Fibroblast of skin of left biceps (primary cell): Measurements from ENCODE around the gene SEMA4G.
"Not testable (repeated sequence)": the region's sequence is repeated elsewhere in the genome, so short reads cannot be mapped to it uniquely, and the experiment has no call there.

Experiments used
- DNase-seq, 2 experiments: peaks; one replicate each; pipeline ENCODE4 v3.0.0-alpha.2; 2013; ENCODE audit warnings: low read depth in 2 of 2

Gene SEMA4G

DNA sequence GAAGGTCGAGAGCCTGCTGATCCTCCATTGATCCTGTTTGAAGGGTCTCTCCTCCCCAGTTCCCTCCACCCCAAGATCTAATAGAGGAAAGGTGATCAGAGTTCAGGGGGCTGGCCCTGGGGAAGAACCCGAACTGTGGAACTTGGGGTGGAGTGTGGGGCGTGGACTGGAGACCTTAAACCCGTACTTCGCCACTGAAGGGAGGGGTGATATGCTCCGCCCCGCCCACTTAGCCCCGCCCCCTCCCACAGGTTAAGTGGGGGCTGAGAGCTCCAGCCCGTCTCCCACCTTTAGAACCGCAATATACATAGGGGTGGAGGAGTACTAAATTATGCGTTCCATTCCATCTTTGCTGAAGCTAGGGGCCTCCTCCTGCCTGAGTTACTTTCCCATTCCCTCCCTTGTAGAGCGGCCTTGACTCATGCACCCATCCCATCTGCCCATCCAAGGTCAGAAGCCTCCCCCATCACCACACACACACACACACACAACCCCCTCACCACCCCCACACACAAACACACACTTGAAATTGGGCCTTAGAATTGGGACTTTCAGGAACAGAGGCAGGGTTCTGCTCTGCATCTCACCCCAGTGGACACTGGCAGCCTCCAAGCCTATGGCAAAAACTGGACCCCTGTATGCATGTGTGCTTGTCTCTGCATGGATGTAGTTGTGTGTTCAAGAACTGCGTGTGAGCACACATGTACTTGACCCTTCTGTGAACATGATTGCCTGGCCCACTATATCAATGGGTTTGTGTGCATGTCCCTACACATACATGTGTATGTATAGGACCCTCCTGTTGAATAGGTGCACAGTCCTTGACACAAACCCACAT lies 991 bp downstream of the SEMA4G start:
- DNase-seq = no peak

DNA sequence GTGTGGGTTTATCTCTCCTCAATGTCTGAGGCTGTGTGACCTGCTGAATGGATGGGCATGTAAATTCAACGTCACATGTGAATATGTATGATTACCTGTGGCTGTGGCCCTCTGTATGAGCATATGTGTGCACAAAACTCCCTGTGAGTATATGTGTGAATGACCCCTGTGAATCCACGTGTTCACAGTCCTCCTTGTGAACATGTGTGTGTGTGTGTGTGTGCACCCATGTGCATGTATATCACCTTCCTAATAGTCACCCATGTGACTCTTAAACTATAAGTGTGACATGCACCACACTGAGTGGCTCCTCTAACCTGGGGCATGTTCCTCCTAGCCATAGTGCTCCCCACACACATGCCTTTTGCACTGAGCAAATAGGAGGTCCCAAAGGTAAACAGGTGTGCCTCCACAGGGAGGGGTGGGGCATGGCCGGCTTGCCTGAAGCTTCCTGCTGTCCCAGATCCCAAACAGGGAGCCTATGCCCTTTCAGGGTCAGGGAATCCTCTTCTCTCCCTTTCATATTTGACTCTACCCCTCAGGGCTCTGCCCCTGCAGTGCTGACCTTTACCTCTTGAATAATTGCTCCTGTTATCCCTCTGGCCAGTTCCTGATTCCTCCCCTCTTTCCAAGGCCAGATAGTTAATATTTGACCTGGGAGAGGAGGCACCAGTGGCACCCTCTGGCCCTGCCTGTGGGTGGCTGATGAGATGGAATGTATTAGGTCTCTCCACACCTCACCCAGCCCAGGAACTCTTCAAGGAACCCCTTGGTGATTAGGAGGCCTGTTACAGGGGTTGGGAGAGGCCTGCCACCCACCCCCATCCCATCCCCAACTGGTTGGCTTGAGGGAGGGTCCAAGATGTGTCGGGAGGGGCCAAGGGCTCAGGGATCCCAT lies 1.9 kb downstream of the SEMA4G start:
- DNase-seq = no peak

DNA sequence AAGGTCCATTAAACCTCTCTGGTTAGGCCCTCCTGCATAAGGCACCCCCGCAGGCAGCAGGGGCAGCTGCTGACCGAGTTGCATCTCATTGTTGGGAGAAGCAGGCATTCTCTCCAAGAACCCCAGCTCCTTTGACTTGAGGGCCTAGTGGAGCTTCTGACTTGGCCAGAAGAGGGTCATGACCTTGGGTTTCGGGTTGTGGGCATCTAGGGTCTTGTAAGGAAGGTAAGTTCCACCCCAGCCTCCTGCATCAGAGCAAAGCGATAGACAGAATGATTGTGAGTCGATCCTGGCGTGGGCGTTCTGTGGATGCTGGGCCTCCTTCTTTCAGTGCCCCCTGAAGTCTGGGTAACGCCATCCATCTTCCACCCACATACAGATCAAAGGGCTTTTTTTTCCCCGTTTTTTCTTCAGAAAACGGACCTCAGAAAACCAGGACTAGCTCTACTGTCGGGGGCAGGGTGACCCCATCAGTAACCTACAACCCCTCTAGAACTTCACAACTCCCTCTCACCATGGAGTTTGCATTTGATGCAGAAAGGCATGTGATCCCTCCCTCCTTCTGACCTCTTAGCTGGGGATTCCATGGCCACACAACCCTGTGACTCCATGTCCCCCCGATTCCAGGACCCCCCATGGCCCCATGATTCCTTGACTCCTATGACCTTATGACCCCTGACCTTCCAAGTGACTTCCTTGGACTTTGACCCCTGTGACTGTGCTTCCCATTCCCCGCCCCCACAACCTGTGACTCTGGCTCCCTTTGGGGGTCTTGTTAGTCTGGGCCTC lies 3.0 kb downstream of the SEMA4G start:
- DNase-seq = no peak

DNA sequence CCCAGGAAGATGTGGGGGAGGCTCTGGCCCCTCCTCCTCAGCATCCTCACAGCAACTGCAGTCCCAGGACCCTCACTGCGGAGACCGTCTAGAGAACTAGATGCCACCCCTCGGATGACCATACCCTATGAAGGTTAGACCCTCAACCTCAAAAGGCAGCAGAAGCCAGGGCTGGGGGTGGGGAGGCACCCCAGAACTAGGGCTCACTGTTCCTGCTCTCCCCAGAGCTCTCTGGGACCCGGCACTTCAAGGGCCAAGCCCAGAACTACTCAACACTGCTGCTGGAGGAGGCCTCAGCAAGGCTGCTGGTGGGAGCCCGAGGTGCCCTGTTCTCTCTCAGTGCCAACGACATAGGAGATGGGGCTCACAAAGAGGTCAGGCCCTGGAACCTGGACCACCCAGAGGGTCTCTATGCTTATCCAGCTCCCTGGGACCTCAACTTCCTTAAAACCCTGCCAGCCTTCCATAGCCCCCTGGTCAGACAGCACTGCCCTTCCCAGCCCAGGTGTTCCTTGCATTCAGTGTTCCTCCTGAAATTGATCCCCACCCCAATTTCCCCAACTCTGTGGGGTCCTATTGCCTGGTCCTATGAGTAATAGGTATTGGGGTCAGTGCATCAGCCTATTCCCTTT lies 3.7 kb downstream of the SEMA4G start:
- DNase-seq = no peak

DNA sequence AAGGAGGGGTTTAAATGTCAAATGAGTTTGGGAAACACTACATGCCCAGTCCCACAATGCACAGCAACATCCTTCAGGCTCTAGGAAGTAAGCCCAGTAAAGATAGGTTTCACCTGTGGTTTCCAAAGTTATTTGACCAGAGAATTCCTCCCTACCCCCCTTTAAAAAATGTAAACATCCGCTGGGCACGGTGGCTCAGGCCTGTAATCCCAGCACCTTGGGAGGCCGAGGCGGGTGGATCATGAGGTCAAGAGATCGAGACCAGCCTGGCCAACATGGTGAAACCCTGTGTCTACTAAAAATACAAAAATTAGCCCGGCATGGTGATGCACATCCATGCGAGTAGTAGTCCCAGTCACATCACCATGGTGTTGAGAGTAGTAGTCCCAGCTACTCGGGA lies 6.1 kb downstream of the SEMA4G start:
- DNase-seq = not testable (repeated sequence)

DNA sequence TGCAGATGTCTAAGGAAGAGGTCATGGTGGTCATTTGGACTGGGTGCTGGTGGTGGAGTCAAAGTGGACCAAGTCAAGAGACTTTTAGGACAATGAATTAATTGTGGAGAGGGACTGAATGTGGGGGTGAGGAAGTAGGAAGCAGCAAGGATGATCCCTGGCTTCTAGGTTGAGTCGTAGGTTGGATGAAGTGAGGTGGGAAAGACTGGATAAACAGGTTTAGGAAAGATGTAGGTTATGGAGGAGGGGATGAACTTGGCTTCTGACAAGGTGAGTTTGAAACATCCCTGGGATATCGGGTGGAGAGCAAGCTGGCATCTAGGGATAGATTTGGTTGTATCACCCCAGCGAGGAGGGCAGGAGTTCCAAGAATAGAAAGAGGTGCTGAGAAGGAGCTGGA lies 7.6 kb downstream of the SEMA4G start:
- DNase-seq = no peak

DNA sequence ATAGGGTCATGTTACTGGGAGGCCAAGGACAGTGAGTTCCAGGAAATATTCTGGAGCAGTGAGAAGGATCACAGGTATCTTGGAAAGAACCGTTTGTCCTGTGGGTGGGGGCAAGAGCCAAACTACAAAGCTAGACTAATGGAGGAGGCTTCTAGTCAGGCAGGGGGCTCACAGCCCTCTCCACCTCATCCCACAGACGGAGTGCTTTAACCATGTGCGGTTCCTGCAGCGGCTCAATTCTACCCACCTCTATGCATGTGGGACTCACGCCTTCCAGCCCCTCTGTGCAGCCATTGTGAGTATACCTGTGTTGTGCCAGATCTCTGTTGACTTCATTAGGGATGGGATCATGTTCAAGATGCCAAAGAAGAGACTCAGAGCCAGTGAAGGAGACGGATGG lies 8.1 kb downstream of the SEMA4G start:
- no peak for DNase-seq

DNA sequence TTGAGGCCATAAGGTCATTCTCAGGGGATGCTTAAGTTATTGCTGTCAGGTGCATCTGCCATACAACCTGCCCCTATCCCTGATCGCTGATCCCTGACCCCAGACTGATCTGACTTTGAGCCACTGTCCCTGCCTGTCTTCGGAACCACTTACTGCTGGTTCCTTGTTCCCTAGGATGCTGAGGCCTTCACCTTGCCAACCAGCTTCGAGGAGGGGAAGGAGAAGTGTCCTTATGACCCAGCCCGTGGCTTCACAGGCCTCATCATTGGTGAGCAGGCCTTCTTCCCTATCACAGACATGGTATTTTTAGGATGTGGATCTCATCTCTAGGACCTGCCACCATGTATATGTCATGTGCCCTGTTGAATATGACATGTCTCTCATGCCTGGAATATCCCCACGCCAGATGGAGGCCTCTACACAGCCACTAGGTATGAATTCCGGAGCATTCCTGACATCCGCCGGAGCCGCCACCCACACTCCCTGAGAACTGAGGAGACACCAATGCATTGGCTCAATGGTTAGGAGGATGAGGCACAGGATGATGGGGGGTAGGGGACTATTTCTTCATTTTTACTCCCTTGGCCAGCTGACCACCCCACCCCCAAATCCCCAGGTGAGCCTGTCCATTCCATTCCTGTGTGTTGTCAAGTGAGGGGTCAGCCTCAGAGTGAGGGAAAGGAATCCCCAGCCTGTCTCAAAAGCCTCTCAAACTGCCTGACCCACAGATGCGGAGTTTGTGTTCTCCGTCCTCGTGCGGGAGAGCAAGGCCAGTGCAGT lies 9.0 kb downstream of the SEMA4G start:
- DNase-seq = no peak

DNA sequence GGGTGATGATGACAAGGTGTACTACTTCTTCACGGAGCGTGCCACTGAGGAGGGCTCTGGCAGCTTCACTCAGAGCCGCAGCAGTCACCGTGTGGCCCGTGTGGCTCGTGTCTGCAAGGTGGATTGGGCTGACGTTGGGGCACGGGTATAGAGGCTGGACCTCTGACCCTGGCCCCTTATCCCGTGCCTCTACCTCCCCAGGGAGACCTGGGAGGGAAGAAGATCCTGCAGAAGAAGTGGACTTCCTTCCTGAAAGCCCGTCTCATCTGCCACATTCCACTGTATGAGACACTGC lies 9.5 kb downstream of the SEMA4G start:
- DNase-seq = no peak

DNA sequence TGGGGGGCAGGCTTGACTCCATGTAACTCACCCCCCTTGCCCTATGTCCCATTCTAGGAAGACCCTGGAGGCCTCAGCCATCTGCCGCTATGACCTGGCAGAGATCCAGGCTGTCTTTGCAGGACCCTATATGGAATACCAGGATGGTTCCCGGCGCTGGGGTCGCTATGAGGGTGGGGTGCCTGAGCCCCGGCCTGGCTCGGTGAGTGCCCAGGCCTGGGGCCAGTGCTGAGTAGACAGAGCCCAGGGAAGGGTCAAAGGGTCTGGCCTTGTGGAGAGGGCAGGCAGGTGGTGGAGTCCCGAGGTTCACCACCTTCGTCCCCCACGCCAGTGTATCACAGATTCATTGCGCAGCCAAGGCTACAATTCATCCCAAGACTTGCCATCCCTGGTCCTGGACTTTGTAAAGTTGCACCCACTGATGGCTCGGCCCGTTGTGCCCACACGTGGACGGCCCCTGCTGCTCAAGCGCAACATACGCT lies 10.5 kb downstream of the SEMA4G start:
- no peak for DNase-seq

DNA sequence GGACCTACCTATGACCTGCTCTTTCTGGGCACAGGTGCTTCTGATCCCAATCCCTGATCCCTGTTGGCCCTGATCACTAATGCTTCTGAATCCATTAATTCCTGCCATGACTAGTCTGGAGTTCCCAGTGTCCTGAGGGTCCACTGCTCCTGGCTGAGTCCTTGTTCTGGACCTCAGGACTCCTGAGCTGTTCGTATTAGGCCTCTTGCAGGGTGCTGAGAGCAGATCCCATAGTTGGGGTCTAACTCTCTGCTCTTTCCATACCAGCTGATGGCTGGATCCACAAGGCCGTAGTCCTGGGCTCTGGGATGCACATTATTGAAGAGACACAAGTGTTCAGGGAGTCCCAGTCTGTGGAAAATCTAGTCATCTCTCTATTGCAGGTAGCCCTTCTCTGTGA lies 11.0 kb downstream of the SEMA4G start:
- no peak for DNase-seq

DNA sequence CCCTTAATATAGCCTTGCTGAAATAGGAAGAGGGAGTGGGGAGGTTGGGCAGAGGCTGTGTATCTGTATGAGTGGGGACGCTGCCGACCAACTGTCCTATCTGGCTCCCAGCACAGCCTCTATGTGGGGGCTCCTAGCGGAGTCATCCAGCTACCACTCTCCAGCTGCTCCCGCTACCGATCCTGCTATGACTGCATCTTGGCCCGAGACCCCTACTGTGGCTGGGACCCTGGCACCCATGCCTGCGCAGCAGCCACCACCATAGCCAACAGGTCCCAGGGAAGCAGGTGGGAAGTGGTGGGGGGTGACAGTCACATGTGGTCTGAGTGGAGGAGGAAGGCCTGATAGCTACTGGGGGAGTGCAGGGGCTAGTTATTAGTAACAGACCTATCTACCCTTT lies 11.4 kb downstream of the SEMA4G start:
- no peak for DNase-seq

DNA sequence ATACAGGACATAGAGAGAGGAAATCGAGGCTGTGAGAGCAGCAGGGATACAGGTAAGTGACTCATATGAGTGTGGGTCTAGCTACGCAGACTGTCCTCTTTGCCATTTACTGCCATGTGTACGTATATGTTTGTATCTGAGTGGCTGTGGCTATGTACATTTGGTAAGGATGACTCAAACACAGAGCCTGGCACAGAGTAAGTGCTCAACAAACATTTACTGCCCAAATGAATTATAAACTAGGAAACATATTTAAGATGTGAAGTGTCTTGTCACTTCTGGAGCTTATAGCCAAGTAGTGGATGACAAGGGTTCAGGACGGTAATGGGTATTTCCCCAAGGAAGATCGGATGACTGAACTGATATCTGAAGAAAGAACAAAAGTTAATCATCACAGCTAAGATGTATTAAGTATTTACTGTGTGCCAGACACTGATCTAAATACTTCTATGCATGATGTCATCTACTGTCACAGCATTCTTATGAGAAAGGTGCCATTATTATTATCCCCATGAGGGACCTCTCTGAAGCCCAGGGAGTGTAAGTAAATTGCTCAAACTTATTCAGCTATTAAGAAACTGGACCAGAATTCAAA lies 12.0 kb downstream of the SEMA4G start:
- DNase-seq = no peak

DNA sequence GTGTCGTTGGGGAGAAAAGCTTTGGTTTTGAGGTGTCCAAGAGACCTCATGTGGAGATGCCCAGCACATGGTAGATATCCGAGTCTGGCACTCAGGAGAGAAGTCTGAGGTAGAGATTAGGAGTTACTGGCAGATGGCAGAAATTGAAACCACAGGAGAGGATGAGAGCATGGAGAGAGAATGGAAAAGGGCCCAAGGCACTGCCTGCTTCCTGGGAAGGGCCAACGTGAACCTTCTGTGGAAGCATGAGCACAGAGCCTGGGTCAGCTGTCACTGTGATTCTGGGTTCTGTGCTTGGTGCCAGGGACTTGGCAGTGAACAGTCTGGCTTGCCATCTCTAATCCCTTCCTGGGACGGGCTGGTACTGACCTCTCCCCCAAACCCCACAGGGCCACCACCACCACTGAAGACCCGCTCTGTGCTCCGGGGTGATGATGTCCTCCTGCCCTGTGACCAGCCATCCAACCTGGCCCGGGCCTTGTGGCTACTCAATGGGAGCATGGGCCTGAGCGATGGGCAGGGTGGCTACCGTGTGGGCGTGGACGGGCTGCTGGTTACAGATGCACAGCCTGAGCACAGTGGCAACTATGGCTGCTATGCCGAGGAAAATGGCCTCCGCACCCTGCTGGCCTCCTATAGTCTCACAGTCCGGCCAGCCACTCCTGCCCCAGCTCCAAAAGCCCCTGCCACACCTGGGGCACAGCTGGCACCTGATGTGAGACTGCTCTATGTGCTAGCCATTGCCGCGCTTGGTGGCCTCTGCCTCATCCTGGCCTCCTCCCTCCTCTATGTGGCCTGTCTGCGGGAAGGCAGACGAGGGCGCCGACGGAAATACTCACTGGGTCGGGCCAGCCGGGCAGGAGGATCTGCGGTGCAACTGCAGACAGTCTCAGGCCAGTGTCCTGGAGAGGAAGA lies 13.9 kb downstream of the SEMA4G start:
- no peak for DNase-seq

DNA sequence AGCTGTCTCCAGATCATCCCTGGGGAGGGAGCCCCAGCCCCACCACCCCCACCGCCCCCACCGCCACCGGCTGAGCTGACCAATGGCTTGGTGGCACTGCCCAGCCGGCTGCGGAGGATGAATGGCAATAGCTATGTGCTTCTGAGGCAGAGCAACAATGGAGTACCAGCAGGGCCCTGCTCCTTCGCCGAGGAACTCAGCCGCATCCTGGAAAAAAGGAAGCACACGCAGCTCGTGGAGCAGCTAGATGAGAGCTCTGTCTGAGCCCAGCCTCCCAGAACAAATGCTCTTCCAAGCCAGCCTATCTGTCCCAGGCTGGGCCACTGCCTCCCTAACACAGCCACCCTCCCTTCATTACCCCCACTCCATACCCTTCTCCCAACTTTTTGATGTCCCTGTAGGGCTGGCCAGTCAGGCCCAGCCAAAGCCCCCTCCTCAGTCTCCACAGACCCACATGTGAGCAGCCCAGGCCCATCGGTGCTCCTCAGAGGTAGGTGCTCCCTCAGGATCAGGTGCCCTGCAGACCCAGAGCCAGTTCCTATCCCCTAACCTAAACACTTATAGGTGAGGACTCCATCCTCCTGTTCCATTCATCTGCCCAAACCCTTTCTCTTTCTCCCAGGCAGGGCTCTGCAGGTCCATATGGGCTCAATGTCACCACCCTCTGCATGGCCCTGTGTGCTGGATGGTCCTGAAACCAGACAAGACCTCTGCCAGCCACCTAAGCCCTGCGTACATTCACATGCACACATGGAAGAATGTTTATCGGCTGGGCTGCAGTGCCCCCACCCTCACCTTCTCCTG lies 14.8 kb downstream of the SEMA4G start:
- DNase-seq = no peak

DNA sequence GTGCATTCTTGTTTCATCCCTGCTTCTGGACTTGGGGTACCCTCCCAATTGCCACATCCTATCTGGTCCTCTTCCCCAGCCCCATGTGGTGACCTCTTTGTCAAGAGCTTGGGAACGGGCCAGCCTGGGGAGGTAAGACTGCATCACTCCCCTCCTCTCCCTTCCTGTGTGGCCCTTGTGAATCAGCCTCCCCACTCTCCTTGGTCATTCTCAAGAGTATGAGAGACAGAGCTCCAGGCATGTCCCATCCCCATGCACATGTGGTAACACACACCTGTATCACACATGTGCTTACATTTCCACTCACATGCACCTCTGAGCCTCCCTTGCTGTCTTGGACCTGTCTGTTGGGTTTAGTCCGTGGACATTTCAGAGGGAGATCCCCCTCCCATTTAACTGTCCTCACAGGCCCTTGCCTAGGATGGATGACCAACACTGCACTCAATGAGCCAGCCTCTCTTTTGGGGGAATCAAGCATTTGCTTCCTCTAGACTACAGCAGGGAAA lies 15.4 kb downstream of the SEMA4G start:
- no peak for DNase-seq

DNA sequence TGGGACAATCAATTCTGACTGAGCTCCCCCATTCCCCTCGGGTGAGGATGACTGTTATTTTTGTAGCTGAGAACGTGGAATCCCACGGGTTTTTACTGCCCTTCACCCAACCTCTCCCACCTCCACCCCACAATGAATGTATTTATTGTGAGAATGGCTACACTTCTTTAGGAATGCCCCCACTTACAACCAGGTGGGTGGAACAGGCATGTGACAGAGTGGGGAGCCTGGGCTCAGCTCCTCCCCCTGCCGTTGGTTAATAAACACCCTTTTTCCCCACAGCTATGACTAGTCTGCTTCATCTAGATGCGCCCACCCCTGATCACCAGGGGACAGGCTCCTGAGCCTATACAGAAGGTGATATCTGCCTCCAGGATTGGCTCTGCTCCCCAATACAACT lies 16.0 kb downstream of the SEMA4G start:
- DNase-seq = no peak

DNA sequence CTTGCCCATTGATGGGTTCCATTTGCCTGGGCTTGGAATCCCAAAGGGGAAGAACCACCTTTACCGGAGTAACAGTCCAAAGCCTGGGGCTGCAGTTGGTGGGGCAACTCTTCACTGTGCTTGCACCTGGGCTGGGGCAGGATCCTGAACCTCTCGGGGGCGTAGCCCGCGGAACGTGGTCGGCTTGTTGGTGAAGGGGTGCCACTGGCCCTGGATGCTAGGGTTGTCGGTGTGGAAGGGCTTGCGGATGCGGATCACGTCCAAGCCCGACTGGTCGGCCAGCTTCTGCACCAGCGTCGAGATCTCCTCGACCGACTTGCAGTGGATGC lies 17.3 kb downstream of the SEMA4G start:
- DNase-seq = no peak
